ENCODE data around the gene FBXO5.

DNA sequence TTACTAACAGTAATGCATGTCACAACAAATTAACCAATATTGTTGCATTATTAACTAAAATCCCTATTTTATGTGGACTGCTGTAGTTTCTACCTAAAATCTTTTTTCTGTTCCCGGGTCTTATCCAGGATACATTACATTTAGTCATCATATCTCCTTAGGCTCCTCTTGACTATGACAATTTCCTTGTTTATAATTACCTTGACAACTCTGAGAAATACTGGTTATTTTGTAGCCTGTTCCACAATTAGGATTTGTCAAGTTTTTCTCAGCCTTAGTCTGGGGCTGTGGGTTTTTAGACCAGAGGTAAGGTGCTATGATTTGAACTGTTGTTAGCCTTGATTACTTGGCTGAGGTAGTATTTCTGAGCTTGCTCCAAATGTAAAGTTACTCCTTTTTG lies 3.7 kb downstream of the FBXO5 start:
- TF ChIP-seq CTCF (conservative IDR thresholded peaks at IDR 0.05; ENCODE audit: low read length) (no peak), EZH2phosphoT487 (IDR thresholded peaks at IDR 0.05; ENCODE audit: borderline replicate concordance) (no peak)

Data from Loucy (cell line).